Stromal cell of bone marrow (primary cell): ENCODE results near the gene RETN.

ENCODE experiments used
- DNase-seq: peaks from one replicate; pipeline ENCODE4 v3.0.0-alpha.2; 2012; ENCODE audit warnings: low read depth

Gene RETN

DNA sequence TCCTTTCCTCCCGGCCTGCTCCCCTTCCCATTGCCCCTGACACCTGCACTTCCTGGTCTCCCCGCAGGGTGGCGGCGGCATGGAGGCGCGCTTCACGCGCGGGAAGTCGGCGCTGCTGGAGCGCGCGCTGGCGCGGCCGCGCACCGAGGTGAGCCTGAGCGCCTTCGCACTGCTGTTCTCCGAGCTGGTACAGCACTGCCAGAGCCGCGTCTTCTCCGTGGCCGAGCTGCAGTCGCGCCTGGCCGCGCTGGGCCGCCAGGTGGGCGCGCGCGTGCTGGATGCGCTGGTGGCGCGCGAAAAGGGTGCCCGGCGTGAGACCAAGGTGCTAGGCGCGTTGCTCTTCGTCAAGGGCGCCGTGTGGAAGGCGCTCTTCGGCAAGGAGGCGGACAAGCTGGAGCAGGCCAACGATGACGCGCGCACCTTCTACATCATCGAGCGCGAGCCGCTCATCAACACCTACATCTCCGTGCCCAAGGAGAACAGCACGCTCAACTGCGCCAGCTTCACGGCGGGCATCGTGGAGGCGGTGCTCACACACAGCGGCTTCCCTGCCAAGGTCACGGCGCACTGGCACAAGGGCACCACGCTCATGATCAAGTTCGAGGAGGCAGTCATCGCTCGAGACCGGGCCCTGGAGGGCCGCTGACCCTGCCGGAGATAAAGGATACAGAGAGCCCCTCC, 13.5 kb downstream of the RETN start:
- no peak for DNase-seq

GRCh38 chr19:7685546-7686445, 16.9 kb downstream of the RETN start:
- DNase-seq: no peak

- DNase-seq: no peak
These were observed 18.3 kb downstream of the RETN start for GRCh38 chr19:7687177-7687576.

DNA sequence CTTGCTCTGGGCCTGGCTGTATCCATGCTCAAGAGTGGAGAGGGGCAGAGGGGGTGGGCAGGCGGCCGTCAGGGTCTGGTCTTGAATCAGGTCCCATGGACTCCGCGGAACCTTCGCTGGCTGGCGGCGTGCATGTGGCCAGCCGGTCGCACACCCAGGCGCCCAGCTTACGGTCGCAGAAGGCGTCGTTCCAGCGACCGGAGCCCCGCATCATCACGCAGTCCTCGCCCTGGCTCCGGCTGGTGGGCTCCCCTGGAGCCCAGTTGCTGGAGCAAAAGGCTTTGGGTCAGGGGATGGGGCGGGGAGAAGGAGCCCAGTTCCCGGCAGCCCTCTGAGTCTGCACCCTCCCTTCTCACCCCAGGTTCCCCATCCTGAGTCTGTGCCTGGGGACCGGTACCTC, 20.3 kb downstream of the RETN start:
- DNase-seq: no peak

DNA sequence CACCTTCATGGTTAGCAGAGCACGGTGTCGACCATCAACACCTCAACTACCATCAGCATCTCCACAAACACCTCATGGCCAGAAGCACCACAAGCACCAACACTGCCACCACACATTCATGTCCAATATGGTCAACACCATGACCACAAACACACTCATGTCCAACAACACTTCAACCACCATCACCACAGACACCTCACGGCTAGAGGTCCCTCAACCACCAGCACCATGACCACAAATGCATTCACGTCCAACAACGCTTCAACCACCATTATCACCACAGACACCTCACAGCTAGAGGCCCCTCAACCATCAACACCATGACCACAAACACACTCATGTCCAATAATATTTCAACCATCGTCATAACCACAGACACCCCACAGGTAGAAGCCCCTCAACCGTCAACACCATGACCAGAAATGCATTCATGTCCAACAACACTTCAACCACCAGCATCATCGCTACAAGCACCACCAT, 22.0 kb downstream of the RETN start:
- no peak for DNase-seq

GRCh38 chr19:7691497-7691896, 22.6 kb downstream of the RETN start:
- DNase-seq: no peak

DNA sequence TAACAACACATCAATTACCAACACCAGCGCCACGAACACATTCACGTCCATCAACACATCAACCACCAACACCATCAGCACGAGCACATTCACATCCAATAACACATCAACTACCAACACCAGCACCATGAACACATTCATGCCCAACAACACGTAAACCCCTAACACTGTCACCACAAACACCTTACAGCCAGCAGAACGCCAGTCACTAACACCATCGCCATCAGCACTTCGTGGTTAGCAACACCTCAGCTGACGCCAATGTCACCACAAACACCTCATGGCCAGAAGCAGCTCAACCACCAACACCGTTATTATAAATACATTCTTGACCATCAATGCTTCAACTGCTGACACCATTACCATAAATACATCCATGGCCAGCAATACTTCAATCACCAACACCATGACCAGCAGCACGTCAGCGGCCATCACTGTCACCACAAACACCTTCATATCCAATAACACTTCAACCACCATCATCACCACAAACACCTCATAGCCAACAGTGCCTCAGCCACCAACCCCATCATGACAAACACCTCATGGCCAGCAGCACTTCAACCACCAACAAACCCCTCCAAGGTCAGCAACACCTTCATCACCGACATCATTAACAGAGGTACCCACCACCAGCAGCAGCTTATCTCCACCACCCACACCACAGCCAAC, 23.7 kb downstream of the RETN start:
- DNase-seq: no peak

GRCh38 chr19:7694499-7694898, 25.6 kb downstream of the RETN start:
- no peak for DNase-seq

DNA sequence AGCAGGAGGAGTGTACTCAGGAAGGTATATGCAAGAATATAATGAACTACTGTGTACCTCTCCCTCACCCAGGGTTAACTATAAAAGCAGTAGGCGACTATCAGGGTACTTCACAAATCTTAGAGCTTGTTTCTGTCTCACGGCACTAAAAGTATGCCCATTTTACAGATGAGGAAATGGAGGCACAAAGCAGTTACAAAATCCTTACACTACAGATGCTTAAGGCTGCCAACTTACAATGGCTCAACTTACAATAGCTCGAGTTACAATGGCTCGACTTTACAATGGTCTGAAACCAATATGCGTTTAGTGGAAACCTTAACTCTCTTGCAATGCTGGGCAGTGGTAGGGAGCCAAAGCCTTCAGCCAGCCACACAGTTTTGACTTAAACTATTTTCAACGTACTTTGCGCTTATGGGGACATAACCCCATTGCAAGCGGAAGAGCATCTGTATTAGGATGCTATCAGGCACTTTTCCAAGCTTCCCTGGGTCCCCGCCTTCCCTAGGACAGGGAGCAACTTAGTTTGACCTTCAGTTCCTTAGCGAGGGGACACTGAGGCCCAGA, 29.0 kb downstream of the RETN start:
- no peak for DNase-seq

DNA sequence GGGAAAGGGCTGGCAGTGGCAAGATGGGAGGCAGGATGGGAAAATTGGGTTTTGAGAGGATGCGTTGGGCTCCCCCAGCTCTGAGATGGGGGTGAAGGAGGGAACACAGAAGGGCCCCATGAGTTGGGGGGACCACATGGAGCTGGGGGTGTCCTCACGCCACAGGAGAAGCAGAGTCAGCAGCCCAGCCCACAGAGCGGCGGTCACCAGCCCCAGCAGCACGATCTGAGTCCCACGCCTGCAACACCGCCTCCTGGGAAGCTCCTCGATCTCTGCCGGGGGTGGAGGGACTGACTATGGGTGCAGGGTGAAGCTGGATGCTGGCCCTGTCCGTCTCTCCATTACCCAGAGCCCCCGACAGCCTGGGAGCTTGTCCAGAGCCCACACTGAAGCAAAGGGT, 29.7 kb downstream of the RETN start:
- no peak for DNase-seq

DNA sequence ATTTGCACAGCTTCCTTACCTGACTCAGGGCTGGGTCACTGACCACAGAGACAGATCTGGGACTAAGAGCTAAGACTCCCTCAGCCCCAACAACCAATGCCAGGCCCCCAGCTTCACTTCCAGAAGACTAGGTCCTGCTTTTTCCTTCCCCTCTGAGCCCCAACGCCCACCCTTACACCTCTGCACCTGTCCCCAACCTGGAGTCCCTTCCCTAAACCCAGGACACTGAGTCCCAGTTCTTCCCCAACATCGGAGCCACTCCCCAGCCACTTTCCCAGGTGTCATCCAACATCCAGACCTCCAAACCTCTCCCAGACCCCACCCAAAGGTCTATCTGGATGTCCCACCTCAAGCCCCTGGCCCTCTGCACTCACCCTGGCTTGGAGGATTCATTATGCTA, 30.2 kb downstream of the RETN start:
- DNase-seq: no peak

DNA sequence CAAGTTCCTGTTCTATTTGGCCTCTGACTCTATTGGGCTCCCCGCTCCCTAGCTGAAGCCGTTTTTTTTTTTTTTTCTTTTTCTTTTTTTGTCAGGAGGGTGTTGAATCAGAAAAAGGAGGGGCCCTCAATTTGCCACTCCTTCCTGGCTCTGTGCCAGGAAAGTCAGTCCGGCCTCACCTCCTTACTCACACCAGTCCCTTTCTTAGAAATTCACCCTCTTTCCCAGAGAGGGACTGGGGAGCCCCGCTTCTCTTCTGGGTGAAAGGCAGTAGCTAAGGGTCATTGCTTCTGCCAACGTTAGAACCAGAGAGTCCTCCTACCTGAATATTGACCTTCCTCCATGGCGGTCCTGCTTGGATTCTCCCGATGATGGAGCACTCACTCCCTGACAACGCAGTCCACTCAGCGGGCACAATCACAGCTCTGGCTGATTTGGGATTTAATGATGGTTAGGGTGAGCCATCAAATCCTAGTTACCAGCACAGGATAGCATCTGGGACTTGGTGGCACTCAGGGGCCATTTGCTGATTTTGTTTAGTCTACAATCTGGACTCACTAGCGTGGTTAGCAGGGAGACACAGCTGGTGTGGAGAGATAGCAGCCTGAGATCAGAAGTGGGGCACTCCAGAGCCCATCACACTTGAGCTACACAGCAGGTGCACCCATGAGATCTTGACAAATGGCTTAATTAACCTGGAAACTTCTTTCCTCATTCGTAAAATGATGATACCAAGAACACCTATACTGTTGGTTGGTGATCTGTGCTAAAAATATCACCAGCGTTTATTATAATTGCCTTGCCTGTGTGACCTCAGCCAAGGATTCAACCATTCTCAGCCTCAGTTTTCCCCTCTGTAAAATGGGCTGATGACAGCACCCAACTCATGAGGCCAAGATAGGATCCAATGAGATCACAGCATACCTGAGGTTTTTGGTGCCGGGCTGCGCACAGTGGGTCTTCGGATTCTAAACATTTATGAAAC, 30.9 kb downstream of the RETN start:
- DNase-seq: no peak

DNA sequence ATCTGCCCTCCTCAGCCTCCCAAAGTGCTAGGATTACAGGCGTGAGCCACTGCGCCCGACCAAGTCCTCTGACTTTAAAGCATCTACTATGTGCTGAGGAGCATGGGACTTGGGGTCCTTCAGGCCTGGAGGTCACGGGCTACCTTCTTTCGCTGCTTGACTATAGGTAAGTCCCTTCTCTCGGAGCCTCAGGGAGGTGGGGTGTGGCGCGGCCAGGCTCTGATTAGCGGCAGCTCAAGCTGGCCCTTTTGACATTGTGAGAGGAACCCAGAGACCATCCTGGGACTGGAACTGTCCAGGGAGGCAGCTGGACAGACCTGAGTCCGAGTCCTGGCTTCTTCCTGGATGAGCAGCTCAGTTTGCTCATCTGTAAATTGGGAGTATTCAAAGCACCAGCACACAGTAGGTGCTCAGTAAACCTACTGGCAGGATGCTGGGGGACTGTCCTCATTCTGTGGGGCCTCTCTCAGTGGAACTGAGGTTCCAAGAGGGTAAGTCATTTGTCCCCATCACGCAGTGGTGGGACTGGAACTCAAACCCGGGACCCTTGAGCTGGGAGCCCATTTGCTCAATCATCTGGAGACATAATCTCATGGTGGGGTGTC, 32.3 kb downstream of the RETN start:
- no peak for DNase-seq

DNA sequence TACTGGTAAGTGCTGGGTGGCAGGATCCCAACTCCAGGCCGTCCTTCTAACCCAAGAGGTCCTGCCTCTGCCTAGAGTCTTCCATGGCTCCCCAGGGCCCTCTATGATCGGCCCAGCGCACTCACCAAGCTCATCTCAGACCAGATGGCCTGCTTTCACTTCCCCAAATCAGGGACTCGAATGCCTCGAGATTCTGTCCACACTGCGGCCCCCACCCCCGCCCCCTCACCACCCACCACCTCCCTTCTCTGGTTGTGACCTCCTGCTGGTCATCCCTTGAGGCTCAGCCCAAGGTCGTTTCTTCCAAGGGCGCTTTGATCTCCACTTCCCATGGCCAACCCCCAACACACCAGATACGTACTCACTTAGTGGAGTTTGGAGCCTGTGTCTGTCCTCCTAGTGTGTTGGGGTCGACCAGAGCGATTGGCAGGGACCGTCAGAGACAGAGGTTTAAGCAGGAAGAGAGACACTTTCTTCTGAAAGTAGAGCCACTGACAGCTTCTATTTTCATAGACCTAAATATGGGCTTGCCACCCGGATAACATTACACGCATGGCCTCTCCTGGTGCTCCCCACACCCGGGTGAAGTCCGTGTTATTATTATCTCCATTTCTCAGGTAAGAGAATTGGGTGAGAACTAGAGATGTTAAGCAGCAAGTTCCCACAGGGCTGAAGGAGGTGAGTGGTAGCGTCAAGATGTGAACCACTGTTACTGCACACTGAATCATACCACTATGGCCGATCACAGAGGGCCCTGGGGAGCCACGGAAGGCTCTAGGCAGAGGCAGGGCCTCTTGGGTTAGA, 33.0 kb downstream of the RETN start, which contains the start of gene FCER2:
Gene FCER2 (minus strand): TSS at position 478 of the 804 bp plus-strand sequence. CDS start 2,371 bp downstream, outside the sequence.
- no peak for DNase-seq

- DNase-seq: no peak
These were observed 34.5 kb downstream of the RETN start for GRCh38 chr19:7703332-7703731.

- no peak for DNase-seq
These were observed 35.6 kb downstream of the RETN start for GRCh38 chr19:7704280-7705060.

GRCh38 chr19:7705387-7706187, 36.7 kb downstream of the RETN start:
- DNase-seq: no peak
